Subcutaneous preadipocyte (primary cell): ENCODE results near the gene PTGER1. TPM values are rescaled to one million over a fixed set of nuclear protein-coding genes. Genes with fewer than 3 reads are reported as not detected.

Source experiments
- small RNA-seq: library from RNA; depleted of rRNA; stranded (forward); fragments of <200 nt; gene quantifications from one replicate; pipeline ENCODE3, GENCODE V24; 2012
- total RNA-seq: library from RNA; depleted of rRNA; stranded (reverse); fragments of >200 nt; gene quantifications from 2 replicates; pipeline ENCODE4 v1.2.3, GENCODE V29; 2012

PTGER1 gene
- total RNA-seq = 1.8 and 12.5 TPM in 2 replicates

DNA sequence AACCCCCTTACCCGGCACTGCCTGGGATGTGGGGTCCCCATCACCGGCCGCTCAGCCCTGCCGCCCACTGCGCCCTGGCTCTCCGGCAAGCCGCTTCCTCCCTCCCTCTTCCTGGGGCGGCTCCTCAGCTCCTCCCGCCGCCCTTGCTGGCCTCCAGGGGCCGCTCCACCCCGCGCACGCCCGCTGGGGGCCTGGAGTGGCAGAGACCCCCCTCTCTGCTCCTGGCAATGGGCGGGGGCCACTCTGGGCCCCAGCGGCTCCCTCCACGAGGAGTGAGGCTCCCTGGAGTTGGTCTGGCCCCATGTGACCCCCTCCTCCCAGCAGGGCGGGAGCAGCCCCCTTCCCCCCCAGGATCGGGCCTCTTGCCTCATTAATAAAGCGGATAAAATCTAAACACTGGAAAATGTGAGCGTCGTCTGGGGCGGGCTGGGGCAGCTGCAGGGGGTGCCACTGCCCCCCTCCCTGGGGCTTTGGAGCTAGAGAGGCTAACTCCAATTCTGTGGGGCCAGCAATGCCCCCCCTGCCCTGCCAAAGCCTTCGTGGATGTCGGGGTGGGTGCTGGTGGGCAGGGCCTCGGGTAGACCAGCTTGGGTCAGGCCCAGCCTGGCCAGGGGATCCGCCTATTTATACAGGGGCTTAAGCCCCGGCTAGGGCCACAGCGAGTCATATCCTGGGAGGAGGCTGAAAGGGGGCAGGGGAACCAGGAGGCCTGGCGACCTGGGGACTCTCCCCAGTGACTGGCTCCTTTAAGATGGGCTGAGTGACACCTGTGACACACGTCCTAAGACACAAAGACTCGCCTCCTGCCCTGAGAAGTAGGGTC is at the start of gene PTGER1:
Gene PTGER1, minus strand, starts transcription at position 104 of the 823 bp plus-strand sequence. CDS start 1,034 bp downstream, outside the sequence.

DNA sequence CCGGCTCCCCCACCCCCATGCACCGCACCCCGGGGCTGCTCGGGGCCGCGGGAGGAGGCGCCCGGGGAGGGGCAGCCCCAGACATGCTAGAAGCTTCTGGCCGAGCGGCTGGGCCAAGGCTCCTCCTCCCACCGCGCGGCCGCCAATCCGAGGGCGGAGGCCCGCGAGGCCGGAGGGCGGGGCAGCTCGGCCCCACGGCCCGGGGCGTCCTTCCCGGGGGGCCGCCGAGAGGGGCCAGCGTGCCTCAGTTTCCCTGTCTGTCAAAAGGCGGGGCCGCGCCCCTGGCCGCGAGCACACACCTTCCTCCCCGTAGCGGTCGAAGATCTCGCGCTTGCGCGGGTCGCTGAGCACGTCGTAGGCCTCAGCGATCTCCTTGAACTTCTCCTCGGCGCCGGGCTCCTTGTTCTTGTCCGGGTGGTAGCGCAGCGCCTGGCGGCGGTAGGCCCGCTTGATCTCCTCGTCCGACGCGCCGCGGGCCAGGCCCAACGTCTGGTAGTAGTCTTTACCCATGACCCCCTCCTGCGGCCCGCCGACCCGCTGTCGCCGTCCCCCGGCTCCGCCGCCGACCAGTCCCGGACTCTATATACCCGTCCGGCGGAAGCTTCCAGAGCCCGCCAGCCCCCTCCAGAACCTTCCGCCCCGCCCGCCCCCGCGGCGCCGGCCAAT is 42.8 kb upstream of the PTGER1 start, which contains the start of gene DNAJB1:
Gene DNAJB1, minus strand, starts transcription at position 558 of the 666 bp plus-strand sequence. Its CDS starts 48 bp downstream, at position 510.

GRCh38 chr19:14496029-14496833 is 21.1 kb upstream of the PTGER1 start, which contains the start of gene GIPC1:
GIPC1 (minus strand) TSS chr19:14496127; CDS start chr19:14482976, 13,151 bp downstream.

DNA sequence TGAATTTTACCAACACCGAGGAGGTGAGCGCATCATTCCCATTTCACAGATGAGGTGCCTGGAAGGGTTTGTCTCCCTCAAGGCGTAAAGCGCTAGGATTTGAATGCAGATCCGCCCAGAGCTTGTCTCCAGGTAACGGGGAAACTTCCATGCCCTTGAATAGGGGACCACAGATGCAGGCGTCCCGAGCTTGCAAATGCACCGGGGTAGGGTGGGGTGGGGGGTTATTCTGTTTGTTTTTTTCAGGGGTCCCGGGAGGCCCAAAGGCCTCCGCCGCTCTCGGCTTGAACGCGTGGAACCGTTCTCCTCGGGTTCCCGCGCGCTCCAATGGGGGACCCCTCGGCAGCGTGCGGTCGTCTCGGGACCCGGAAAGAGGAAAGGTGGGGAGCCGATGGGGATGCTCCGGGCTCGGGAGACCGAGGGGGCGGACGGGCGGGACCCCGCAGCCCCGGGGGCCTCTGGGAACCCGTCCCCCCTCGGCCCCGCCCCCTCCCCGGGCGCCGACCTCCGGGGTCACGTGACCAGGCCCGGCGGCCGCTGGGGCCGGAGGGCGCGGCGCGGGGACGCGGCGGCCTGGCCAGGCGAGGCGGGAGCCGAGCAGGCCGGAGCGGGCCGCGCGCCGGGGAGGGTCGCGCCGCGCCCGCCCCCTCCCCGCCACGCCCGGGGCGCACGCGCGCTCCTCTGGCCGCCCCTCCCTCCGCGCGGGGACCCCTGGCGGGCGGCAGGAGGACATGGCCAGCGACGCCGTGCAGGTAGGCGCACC is 42.2 kb downstream of the PTGER1 start, which contains the start of gene PKN1:
Gene PKN1, plus strand, starts transcription at position 516 of the 763 bp plus-strand sequence. Its CDS starts 216 bp downstream, at position 732.

Small RNA genes within 50 kb of the gene (small RNA-seq; reads per million reads assigned to genes)
- not detected for gene SNRPGP15

Other genes starting within 250 kb of the PTGER1 start
- 34.9 and 60.0 TPM in 2 replicates for gene ADGRE5, start 93.9 kb downstream of the PTGER1 start, total RNA-seq
- gene DDX39A, start 56.0 kb downstream of the PTGER1 start, total RNA-seq = 73.9 and 99.9 TPM in 2 replicates
- 126 and 147 TPM in 2 replicates for gene PKN1, start 42.0 kb downstream of the PTGER1 start, total RNA-seq
- 82.7 and 112 TPM in 2 replicates for gene GIPC1, start 20.8 kb upstream of the PTGER1 start, total RNA-seq
- 58.4 and 66.5 TPM in 2 replicates for gene DNAJB1, start 43.0 kb upstream of the PTGER1 start, total RNA-seq
- gene TECR, start 54.2 kb upstream of the PTGER1 start, total RNA-seq = 39.1 and 40.1 TPM in 2 replicates
- gene NDUFB7, start 96.7 kb upstream of the PTGER1 start, total RNA-seq = 200 and 337 TPM in 2 replicates
- gene CLEC17A, start 107.7 kb upstream of the PTGER1 start, total RNA-seq = under 0.01 TPM in 1 of 2 replicates, not detected in the other
- under 0.01 TPM in 1 of 2 replicates, not detected in the other for gene ADGRE3, start 199.5 kb upstream of the PTGER1 start, total RNA-seq
- gene ZNF333, start 214.7 kb upstream of the PTGER1 start, total RNA-seq = 15.8 and 20.7 TPM in 2 replicates